GM18867 (cell line): Measurements from ENCODE around the gene TMEM200C.
"Not testable (repeated sequence)": the region's sequence is repeated elsewhere in the genome, so short reads cannot be mapped to it uniquely, and the experiment has no call there.

Experiments
- ATAC-seq: cut with Tn5 transposase; IDR thresholded peaks from one replicate; pipeline ENCODE4 v1.9.1; 2021; ENCODE audit warnings: mild to moderate bottlenecking, moderate library complexity; ENCODE audit not compliant: unreplicated experiment

Gene TMEM200C

DNA sequence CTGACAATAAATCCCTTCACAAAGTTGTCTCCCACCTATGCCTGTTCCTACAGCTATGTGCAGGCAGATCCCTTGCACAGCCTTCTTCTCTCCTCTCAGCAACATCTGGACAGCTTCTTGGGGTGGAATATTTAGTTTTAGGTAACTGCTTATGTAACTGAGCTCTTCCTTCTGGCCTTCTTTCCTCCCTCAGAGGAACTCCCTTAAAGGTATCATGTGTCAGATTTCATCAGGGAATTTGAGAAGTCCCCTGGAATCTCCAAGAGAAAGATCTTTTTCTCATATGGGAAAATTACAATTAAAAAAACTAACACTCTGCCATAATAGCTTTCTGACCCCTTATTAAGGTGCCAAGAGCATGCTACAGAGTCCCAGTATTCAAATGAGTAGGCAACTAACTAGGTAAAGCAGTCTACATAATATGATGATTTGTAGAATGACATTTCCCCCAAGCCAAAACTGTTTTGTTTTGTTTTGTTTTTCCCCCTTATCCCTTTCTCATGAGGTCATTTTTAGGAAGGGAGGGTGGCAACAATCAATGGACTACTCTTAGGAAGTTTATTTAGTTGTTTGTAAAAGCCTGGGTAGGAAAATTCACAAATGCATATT is 2.4 kb downstream of the TMEM200C start:
- no peak for ATAC-seq

DNA sequence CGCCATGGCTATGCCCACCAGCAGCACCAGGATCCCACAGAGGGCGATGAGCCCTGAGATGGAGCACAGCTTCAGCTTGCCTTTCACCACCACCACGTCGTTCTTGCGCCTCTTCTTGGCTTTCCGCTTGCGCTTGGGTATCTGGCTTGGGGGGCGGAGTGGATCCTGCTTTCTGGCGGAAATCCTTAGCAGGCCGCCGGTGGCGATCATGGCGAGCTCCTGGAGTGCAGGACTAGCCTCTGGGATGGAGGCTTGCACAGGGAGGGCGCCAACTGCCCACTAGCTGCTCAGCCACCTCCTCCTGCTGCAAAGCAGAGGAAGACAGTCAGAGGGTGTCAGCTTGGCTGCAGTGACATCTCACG is 3.5 kb downstream of the TMEM200C start:
- ATAC-seq: no peak

DNA sequence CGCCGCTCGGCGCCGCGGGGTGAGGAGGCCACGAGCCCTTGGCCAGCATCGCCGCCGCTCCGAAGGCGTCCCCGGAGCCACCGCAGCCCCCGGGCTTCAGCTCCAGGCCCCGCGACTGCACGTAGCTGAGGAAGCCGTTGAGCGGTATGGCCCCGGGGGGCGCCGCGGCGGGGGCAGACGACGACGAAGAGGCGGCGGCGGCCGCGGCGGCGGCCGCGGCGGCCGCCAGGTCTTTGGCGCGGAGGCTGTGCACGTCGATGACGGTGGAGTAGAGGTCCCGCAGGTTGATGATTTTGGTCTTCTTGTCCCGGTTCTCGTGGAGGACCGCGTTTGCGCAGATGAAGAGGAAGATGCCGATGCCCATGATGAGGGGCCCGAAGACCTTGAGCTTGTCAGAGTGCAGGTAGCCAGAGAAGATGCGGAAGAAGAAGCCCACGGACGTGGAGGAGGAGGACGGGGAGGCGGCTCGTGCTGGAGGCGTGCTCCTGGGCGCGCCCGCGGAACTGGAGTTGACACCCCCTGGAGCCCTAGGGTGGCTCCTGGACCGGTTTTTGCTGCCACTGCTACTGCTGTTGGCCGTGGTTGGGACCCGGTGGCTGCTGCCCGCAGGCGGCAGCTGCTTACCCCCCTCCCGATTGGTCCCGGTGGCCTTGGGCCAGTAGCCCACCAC is 4.0 kb downstream of the TMEM200C start:
- no peak for ATAC-seq

DNA sequence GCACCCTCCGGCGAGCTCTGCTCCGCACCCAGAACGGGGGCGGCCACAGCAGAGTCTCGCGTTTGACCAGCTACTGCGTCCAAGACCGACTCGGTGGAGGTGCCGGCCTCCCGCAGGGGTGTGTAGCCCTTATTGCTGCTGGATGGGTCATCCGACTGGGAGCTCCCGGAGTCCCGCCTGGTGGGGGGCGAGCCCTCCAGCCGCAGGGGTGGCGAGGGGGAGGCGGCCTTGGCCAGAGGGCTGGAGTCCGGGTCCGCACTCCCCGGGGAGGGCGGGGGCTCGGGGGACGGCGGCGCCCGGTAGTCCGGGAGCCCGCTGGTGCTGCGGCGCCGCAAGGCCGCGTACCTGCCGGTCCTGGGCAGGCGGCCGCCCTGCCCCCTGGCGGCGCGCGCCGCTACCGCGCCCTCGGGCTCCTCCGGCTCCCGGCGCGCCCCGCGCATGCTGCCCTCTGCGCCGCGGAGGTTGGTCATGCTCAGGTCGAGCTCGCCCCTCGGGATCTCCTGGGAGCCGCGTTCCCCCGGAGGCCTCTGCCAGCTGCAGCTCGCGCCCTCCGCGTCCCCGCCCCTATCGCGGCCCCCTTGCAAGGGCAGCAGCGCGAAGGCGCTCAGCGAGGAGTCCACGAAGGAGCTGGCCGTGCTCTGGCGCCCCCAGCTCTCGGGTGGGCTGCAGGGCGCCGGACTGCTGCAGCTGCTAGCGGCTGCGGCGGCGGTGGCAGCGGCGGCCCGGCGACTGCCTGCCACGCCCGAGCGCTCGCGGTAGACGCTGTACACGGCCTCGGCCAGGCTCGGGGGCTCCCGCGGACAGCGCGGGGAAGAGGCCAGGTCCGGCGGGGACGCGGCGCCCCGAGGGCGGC is 4.8 kb downstream of the TMEM200C start:
- ATAC-seq: peak; percentile 79

DNA sequence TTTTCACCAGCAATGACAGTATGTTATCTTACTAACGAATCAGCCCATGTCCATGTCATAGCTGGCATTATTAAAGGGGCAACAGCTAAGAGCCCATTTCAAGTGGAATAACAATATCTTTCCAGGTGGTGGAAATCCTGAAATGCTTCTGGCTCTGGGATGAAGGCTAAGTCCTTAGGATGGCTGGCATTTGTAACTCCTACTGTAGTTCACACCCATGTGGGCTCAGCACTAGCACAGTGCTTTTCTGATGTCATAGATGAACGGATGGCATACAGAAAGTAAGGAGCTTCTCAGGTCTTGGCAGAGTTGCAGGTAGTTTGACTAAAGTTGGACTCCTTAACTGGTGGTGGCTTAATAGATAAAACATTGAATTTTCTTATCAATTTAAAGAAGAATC is 10.0 kb downstream of the TMEM200C start:
- ATAC-seq: no peak

DNA sequence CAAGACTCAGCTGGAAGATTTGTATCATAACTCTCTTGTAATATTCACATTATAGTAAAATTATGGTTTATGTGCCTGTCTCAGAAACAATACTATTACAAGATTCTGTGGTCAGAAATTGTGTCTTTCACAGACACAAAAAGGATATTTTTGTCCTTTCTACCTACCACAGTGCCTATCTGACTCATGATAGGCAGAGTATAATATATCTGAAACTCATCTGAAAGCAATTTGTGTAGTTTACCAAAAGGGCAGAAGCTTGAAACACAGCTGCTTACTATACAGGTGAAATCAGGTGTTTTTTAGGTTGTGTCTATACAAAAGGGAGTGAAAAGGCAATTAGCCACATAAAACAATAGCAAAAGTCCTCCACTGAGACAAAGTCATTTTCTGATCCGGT is 10.9 kb downstream of the TMEM200C start:
- peak; percentile 74 for ATAC-seq

DNA sequence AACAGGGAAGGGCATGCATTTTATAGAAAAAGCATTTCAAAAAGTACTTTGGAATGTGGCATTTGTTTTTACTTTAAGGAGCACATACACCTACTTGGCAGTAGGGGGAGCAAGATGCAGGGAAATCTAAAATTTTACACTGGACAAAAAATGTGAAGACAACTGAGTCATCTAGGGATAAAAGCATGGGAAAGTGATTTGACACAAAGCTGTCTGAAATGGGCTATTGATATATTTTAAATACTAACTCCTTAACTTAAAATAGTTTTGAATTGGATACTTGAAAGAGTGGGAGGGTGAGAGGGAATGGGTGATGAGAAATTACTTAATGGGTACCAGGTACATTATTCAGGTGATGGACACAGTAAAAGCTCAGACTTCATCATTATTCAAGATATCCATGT is 15.8 kb downstream of the TMEM200C start:
- ATAC-seq: no peak

DNA sequence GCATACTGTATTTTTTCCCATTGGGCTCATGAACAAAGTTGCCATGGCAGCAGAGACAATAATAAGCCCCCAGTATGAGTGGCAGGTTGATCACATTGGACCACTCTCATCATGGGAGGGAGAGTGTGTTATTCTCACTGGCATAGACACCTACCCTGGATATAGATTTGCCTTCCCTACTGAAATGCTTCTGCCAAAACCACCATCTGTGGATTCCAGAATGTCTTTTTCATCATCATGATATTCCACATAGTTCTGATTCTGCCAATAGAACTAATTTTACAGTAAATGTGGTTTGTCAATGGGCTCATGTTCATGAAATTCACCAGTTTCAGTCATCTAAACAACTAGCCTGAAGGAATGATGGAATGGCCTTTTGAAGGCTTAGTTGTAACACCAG is 18.4 kb downstream of the TMEM200C start:
- no peak for ATAC-seq

DNA sequence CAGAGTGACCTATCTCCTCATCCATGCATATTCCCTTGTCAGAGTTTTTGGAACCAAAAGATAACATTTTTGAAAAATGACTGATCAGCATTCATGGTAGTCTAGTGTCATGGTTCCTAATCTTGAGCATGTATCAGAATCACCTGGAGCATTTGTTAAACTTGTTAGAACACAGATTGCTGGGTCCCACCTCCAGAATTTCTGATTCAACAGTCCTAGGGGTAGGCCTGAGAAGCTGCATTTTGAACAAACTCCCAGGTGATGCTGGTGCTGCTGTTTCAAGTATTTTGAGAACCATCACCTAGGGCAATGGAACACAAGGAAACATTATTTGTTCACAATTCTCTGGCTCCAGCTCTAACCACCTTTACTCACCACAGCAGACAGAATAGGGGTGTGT is 21.0 kb downstream of the TMEM200C start:
- ATAC-seq: no peak

DNA sequence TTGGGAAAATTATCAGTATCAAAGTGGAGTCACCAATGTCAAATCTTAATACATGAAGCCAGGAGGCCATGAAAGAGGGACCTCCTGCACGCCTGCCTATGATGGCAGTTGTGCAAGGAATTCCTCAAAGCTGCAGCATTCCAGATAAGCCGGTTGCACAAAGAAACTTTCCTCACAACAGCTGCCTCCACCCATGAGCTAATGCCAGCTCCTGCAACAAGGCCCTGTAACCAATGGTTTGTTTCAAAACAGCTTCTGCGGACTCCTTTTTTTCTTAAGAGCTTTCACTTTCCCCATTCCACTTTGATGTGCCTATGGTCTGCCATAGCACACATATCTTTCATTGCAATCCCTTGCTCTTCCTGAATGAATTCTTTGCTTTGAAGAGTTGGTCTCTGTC is 22.4 kb downstream of the TMEM200C start:
- no peak for ATAC-seq

DNA sequence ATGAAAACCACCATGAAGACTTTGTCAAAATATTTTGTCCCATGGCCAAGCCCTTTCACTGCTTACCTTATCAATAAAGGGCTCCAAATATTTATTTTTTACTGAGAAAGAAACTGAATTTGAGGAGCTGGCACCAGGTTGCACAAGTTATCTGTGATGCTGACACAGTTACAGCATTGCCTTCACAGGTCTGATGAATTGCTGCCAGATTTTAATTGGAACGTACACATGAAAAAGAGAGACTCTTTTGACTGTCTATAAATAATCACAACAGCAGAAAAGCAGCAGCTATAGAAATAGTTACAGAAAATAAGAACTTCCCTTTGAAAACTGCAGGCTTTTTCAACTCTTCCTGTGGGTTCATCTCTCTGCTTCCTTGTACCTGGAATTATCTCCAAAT is 23.9 kb downstream of the TMEM200C start:
- no peak for ATAC-seq

DNA sequence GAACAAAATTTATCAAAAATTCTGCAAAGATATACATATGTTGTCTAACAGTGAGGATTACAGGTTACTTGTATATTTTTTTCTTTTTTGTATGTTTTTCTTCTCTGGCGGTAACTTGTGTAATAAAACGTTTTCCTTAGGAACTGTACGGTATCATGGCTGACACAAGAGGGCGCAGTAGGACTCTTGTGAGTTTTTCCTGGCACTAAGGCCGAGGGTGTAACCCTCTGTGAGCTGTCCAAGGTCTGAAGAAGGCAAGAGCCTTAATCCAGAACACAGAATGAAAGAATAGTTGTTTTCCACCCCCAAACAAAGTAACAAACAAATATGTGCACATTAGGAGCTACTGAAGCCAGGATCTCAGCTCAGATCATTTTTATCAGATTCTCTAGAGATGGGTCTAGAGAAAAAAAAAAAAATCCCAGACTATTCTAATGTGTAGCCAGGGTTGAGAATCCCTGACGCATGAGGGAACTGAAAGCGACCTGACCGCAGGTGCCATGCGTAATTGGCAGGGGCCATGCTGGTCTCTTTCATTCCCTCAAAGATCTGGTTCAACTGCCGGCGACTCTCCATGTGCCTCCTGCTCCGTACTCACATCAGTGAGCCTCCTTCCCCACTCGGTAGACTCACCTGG is 27.0 kb downstream of the TMEM200C start:
- ATAC-seq: peak; percentile 93

DNA sequence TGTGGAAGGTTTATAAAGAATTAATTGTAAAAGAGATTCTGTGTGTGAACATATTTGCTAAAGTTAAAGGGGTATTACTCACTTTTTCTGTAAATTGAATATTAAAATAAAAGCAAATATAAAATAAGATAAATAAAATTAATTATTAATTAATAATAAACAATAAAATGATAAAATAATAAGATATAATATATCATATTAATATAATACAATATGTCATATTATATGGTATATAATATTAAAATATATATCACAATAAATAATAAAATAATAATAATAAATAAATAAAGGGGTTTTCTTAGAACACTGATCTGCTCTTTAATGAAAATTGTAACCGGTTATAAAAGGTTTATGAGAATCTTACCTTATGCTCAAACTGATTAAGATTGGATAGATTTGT is 29.8 kb downstream of the TMEM200C start:
- ATAC-seq: no peak

DNA sequence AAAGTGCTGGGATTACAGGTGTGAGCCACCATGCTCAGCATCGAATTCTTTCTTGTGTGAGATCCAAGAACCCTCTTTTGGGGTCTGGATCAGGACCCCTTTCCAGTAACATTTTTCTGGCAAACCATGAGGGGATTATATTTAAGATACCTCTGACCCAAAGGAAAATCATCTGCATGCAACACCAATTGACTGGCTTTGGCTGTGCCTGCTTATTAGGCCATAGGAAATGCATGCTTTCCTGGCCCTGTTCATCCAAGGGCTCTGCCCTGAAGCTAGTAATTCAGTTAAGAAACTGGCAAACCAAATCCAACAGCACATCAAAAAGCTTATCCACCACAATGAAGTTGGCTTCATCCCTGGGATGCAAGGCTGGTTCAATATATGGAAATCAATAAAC is 33.2 kb downstream of the TMEM200C start:
- ATAC-seq: not testable (repeated sequence)

DNA sequence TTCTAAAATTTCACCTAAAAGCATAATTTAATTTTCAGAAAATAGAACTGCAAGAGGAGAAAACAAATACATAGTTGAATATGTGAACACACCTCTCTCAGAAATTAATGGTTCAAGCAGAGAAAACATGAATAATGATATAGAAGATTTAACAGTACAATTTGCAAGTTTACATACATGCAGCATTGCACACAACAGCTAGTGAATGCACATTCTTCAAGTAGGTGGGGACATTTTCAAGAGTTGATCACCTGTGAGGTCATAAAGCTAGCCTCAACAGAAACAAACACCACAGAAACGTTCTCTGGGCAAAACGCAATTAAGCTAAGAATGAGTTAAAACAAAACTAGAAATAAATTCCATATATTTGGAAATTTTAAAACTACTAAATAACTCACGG is 38.1 kb downstream of the TMEM200C start:
- no peak for ATAC-seq

DNA sequence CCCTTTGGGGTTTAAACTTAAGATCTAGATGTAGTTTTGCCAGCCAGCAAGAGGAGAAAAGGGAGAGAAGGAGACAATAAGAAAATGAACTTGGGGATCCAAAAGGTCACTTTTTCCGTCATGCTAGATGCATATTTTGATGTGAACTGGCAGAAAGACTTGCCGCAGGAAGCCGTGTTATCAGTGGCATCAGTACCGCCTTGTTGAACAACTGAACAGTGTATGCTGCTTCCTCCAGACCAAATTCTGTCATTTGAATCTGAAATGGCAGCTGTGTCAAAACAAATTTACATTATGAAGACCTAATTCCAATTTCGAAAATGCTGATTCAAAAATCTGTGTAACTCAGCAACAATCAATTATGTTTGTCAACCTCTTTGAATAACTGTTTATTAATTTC is 42.1 kb downstream of the TMEM200C start:
- ATAC-seq: no peak

DNA sequence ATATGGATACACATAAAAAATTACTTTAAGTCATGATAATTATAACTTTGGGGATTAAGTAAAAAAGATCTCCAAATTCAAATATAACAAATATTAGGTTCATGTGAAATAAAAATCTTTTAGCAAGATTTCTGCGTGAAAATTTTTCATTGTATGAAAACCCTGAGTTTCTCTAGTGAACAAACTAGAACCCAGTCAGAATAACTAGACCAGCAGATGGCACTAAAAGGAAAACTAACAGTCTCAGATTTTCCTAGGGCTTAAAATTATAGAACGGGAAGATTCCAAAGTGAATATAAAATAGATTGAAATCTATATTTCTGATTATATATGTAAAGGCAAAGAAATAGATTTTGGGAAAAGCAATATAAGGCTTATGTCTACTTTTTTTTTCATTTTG is 43.3 kb downstream of the TMEM200C start:
- ATAC-seq: no peak

DNA sequence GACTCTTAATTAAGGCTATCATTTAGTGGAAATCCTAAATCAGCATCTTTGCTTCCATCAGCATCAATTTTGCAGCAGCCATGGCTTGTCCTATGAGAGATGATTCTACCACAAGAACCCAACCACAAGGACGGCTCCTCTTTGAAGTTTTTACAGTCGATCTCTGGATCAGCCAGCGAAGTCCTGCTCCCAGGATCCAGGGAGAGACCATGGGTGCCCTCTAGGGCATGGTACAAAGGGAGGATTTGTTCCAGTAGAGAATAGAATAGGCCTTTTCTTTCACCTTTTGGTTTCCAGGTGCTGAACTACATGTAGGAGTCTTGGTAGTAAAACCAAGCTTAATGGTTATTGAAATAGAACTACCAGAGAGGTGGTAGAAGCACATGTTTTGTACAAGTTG is 52.7 kb downstream of the TMEM200C start:
- ATAC-seq: no peak

DNA sequence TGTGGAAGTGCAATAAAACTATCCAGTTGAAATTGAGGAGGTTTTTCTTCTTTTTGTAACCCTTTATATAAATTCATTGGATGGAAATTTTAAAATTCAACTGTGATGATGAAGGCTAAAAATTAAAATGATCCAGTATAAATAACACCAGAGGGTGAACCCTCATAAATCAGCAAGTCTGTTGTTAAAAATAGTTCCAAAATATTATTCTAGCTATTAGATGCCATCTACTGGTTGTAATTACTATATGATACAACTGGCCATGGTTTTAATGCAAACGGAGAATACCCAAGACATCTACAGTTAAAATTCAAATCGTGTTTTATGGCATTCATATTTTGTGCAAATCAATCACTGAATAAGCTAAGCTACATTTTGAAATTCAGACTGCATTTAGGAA is 53.8 kb downstream of the TMEM200C start:
- ATAC-seq: no peak

DNA sequence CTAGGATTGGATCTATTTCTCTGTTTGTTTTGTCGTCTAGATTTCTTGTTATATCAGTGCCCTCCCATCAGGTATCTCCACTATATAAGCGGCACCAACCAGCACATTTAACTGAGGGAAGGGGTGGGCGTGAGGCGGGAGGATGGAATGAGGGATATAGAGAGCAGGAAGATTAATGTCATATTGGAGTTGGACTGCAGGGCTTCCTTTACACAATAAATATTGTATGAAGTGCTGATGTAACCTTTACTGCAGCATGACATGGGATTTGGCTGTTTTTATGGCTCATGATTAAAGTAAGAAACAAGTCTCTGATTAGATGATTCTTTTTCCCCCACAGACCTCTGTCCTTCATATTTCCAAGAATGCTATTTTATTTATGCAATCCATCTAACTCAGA is 54.8 kb downstream of the TMEM200C start:
- no peak for ATAC-seq

DNA sequence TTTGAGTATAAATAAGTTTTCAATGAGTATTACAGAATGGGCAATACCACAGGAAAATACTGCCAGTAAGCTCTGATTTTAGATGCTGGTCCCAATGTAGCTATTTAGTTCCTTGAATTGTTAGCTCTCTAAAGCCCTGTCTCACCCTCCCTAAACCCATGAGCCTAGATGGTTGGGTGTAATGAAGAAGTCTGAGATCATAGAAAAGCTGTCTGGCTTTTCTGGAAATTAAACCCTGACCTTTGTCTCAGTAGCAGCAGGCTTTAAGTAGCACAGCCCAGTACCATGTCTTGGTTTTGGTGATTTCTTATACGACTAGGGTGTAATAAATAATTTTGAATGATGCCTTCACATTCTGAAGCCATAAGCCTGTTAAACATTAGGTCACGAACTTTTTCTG is 55.3 kb downstream of the TMEM200C start:
- no peak for ATAC-seq

DNA sequence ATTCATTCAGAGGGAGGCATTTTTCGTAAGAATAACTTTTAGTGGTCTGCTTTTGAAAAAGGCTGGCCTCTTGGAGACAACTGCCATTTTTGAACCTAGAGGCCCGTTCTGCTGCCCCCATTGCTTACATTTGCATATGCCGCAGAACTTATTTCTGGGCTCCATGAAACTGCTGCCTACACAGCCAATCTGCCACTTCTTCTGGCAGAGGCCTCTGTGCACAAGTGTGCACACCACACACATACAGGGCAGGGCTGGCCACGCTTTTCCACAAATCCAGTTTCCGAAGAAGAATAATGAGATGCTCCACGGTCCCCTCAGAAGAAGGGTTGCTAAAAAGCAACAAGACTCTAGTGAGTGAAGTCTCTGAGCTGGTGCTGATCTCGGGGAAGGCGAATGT is 56.2 kb downstream of the TMEM200C start:
- no peak for ATAC-seq
